Measurements from ENCODE around the gene CSF1. TPM values are rescaled to one million over a fixed set of nuclear protein-coding genes. Genes with fewer than 3 reads are reported as not detected.

Gene CSF1
- total and polyA plus RNA-seq, 2 donors (not counting 3 experiments of a cell fraction or from before 2014, with no cell fraction given): 24.5 to 28.9 TPM

- Histone ChIP-seq H2AFZ (ENCODE audit: low read depth, low read length) (peak overlapping the region; percentile 73), H3K4me3 (replicated peaks in 1 of 3; ENCODE audit: insufficient read depth in 1 of 3, low read depth in 1 of 3, low read length in 3 of 3) (peak overlapping the region; percentile 36 to 91 (median 45)), H3K27ac (ENCODE audit: insufficient read depth, low read depth, low read length) (peak overlapping the region; percentile 45), H3K4me1 (ENCODE audit: control insufficient read depth, extremely low read depth, insufficient read depth, low read length) (peaks cover 8% of the 10 kb centered on the region), H3K9me3 (replicated peaks; ENCODE audit: control insufficient read depth, insufficient read depth, low read length) (no peaks in the 10 kb centered on the region), H4K20me1 (replicated peaks; ENCODE audit: control insufficient read depth, extremely low read depth, insufficient read depth, low read length) (no peaks in the 10 kb centered on the region), H3K79me2 (ENCODE audit: control insufficient read depth, insufficient read depth, low read length) (no peaks in the 10 kb centered on the region), H3K9me1 (replicated peaks; ENCODE audit: control insufficient read depth, extremely low read depth, insufficient read depth, low read length) (no peaks in the 10 kb centered on the region), H3K27me3 (ENCODE audit: control insufficient read depth in 2 of 2, insufficient read depth in 2 of 2, low read length in 2 of 2) (peaks cover 0 to 2% of the 10 kb centered on the region in 2 experiments), H3K4me2 (ENCODE audit: insufficient read depth, low read length) (peak overlapping the region; percentile 20), H3K36me3 (ENCODE audit: control insufficient read depth in 2 of 2, extremely low read depth in 1 of 2, insufficient read depth in 2 of 2, low read length in 2 of 2) (peaks cover 0 to 6% of the 10 kb centered on the region in 2 experiments), H3K9ac (replicated peaks; ENCODE audit: extremely low read depth, insufficient read depth, low read length) (peak overlapping the region; percentile 70)
- ChIA-PET CTCF (interaction anchor here (0.7 to 2.4 kb wide), 12 partner anchors 9 to 136 kb away, joined by 3 to 20 read pairs (median 4); partner anchors contain the start of gene AHCYL1), POLR2A (interaction anchor here (1.4 to 1.6 kb wide), 2 partner anchors 15 to 68 kb away, joined by 3 to 5 read pairs; no protein-coding TSS in a partner anchor)
- peak; percentile 27 for DNase-seq (ENCODE audit: low read depth, low spot score)
- intact Hi-C loops (cut with micrococcal nuclease): loop anchor here (1.0 to 2.0 kb wide), 7 partner anchors 19 to 134 kb away; partner anchors contain the start of gene AHCYL1
- BruUV-seq (replicated peaks): no TSS peak
- TF ChIP-seq MAX (IDR thresholded peaks at IDR 0.05; ENCODE audit: insufficient read depth, insufficient read length) (peak; percentile 2), CTCF (IDR thresholded peaks at IDR 0.05; ENCODE audit: extremely low read depth in 1 of 2, insufficient read depth in 1 of 2, low read depth in 1 of 2, low read length in 2 of 2) (no peak), FOS (IDR thresholded peaks at IDR 0.05; ENCODE audit: borderline replicate concordance, insufficient read depth, low read length) (no peak), EZH2 (IDR thresholded peaks at IDR 0.05; ENCODE audit: borderline replicate concordance, low read depth, low read length, severe bottlenecking) (no peak), JUN (IDR thresholded peaks at IDR 0.05; ENCODE audit: borderline replicate concordance, insufficient read depth, insufficient read length, low read depth) (no peak), GATA2 (IDR thresholded peaks at IDR 0.05; ENCODE audit: insufficient read depth, insufficient read length, low read depth, low read length) (no peak)
- no peak for FAIRE-seq
- dilution Hi-C loops (cut with MboI; ENCODE audit: extremely low pct_ligation_motif_present, low sequenced_read_pairs): no loop called here
Measured at GRCh38 chr1:109910963-109911798, 532 bp downstream of the CSF1 start.
